ENCODE measurements around the gene PSIP1.
"Not testable (repeated sequence)": the region's sequence is repeated elsewhere in the genome, so short reads cannot be mapped to it uniquely, and the experiment has no call there.

The PSIP1 gene

DNA sequence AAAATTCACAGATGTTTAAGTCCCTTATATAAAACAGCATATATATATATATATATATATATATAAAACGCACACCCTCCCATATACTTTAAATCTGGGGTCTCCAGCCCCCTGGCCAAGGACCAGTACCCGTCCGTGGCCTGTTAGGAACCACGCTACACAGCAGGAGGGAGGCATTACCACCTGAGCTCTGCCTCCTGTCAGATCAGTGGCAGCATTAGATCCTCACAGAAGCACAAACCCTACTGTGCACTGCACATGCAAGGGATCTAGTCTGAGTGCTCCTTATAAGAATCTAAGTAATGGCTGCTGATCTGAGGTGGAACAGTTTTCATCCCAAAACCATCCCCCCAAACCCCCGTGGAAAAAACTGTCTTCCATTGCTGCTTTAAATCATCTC lies 9.0 kb downstream of the PSIP1 start:
- no peak for DNase-seq (ENCODE audit: low read depth)

DNA sequence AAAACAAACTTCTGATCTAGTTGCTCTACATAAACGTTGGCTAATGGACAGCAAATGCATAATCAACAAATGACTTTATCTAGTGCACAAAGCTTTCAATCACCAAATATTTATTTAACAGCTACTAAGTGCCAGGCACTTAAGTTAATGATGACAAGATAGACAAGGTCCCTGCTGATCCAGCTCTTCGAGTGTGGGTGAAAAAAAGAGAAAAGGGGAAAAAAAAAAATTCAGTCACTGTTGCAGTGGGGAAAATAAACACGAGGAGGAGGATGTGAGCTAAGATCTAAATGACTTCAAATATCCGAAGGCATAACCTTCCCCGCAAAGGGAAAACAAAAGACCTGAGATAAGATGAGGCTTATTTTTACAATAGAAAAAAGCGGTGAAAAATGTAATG lies 9.6 kb downstream of the PSIP1 start:
- DNase-seq (ENCODE audit: low read depth), result no peak

DNA sequence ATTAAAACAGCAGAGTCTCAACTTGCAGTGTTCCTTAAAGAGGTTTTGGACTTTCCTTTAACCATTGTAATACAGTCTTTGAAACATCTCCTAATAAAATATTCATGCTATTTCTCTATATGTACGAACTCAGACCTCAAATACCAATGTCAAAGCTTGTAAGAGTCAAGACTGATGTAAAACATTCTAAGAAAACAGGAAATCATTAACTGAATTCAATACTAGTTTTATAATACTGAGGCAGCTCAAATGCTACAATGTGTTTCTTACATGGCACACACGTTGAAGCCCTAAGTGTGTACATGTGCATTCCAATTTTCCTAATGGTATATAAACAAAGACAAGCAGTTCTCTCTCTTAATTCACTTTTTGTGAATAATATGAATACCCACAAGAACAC lies 11.6 kb downstream of the PSIP1 start:
- DNase-seq (ENCODE audit: low read depth), result no peak

DNA sequence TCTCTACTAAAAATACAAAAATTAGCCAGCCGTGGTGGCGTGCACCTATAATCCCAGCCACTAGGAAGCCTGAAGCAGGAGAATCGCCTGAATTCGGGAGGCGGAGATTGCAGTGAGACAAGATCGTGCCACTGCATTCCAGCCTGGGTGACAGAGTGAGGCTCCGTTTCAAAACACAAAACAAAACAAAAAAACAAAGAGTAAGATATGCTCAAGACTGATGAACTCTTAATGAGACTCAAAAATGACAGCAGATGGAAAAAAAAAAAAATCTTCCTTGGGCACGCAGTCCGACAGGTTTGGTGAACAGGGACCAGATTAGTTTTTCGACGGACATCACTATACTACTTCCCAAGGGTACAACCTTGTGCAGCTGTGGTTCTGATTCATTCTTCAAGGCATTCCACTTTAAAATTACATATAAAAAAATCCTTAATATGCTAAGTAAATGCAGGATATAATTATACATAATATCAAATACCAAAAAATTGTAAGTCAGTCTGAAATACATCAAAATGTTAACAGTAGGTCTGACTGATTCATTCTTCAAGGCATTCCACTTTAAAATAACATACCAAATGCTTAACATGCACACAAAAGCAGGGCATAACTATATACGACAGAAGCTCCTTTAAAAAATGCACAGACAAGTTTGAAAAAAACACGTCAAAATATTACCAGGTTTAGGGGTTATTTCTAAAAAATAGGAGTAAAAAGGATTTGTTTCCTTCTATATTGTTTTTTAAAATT lies 12.3 kb downstream of the PSIP1 start:
- DNase-seq (ENCODE audit: low read depth), result no peak

DNA sequence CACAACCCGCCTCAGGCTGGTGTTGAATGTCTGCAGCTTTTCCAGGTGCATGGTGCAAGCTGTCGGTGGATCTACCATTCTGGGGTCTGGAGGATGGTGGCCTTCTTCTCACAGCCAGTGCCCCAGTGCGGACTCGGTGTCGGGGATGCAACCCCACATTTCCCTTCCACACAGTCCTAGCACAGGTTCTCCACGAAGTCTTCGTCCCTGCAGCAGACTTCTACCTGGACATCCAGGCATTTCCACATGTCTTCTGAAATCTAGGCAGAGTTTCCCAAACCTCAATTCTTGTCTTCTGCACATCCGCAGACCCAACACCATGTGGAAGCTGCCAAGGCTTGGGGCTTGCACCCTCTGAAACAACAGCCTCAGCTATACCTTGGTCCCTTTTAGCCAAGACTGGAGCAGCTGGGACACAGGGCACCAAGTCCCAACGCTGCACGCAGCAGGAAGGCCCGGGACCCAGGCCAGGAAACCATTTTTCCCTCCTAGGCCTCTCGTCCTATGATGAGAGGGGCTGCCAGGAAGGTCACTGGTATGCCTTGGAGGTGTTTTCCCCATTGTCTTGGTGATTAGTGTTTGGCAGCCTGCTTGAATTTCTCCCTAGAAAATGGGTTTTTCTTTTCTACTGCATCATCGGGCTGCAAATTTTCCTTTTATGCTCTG lies 18.2 kb downstream of the PSIP1 start:
- no peak for DNase-seq (ENCODE audit: low read depth)

DNA sequence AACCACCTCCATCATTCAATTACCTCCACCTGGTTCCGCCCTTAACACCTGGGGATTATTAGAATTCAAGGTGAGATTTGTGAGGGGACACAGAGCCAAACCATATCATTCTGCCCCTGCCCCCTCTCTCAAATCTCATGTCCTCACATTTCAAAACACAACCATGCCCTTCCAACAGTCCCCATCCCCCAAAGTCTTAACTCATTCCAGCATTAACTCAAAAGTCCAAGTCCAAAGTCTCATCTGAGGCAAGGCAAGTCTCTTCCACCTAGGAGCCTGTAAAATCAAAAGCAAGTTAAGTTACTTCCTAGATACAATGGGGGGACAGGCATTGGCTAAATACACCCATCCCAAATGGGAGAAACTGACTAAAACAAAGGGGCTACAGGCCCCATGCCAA lies 18.8 kb downstream of the PSIP1 start:
- no peak for DNase-seq (ENCODE audit: low read depth)

DNA sequence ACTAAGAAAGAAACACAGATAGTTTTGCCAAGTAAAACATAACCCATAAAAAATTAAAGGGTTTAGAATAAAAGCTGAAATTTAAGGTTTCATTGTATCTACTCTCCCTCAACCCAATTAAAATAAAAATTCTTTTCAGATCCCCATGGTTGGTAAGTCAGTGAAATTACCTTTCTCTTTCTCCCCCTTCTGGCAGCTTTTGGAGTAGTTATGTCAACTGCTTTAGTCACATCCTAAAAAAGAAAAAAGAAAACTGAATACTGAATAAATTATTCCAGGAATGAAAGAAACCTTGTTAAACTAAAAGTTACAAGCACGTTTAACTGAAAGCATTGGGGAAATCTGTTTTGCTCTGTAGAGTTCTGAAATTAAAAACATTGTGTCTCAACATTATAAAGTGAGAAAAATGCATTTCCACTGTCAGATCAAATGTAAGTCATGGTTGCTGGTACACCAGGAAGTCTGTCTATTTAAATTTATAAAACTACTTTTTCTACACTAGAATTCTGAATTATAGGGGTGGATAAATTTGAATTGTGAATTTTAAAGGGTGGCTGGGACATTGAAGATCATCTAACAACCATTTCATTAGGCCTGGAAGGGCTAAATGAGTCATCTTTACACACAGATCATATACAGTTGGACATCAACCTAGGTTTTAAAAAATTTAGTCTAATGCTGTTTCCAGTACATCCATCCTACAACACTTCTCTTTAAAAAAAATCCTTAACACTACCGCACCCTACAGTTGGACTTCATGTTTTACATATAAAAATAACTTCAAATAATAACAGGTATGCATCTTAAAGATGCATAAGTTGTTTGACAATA lies 24.7 kb downstream of the PSIP1 start:
- DNase-seq (ENCODE audit: low read depth), result no peak

DNA sequence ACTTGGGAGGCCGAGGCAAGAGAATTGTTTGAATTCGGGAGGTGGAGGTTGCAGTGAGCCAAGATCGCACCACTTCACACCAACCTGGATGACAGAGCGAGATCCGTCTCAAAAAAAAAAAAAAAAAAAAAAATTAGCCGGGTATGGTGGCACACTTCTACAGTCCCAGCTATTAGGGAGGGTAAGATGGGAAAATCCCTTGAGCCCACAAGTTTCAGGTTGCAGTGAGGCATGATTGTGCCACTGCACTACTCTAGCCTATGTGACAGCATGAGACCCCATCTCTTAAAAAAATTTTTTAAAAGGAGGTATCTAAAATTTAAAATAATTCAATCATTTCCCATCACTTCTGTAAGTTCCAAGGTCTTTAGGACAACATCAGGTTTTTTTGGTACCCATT lies 26.0 kb downstream of the PSIP1 start:
- no peak for DNase-seq (ENCODE audit: low read depth)

DNA sequence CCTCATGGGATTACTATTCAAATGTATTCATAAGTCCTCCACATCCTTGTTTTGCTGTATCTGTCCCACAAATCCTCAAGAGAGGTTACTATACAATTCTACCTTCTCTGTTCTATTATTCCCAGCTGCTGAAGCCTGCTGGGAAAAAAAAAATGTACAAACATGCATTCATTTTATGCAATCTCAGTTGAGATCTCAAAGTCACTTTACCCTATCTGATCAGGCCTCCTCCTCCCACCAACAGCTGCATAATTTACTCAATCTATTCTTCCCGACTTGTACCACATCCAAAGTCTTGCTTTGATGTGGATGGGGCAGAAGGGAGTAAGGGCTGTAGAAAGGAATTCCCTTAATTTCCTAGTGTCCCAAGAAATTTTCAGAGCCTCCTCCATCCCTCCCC lies 28.6 kb downstream of the PSIP1 start:
- DNase-seq (ENCODE audit: low read depth), result no peak

DNA sequence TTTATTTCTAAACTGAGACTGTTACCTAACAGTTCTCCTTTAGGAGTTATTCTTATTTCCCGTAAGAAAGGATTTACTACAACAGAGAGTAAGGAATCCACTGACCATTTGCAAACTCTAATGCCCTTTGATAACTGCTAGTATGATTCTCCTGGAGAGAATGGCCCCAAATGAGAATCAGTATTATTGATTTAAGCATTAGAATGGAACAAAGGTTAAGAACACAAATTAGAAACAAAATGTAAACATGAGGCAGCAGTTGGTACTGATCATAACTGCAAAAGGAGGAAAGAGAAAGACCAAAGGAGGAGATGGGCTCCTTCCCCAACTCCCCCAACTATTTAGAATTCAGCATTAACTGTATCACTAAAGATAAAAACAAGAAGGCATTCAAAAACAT lies 30.7 kb downstream of the PSIP1 start:
- DNase-seq (ENCODE audit: low read depth), result no peak

DNA sequence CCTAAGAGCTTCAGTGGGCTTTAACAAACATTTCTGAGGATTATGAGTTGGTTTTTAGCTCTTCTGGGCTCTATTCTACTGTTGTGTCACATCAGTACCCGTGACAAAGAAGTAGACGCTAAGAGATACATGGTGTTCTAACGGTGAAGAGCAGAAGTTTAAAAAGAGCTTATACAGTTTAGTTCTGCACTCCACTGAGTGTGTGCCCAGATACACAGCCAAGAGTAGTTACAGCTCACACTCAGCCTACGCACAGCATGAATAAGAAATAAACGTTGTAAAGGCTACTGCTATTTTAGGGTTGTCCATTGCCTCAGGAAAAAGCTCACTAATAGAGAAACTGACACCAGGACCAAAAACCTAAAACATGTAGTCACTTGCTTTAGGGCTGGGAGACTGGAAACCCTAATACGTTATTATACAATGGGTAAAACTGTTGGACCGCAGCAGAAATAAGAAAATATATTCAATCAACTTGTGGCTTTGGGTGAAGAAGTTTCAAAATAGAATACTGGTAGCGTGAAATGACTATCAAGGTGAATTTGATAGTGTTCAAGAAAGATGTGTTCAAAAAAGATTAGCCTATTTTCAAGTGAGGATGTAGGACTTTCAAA lies 34.7 kb downstream of the PSIP1 start:
- DNase-seq (ENCODE audit: low read depth), result no peak

DNA sequence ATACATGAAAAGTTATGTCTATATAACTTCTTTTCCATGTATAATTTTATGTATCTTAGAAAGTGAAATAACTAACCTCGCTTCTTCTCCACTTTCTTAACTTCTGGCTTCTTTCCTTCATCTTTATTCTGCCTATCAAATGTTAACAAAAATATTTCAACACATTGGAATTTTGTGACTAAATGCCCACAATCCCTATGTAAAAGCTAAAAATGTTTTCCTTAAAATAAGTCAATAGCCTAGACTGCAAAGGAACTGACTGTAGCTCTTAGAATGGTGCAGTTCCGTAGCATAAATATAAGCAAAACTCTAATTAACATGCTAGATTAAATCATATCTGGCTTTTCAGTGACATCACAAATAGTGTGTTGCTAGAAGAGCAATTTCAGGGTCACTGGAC lies 40.9 kb downstream of the PSIP1 start:
- DNase-seq (ENCODE audit: low read depth), result no peak

DNA sequence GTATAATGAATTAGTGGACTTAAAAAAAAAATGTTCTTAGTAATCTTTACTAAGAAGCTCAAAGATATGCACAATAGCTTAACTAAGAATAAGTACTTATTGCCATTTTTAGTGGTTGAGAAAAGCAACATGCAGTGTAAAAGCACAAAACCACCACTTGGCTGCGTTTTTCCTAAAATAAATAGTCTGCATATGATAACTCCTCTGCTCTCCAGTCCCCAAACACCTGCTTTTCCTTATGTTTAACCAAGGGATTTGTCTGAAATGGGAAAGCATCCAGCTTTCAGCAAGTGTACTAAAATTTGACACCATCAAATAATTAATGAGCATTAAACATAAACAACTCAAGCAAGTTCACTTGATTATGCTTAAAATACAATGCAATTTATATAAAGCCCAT lies 41.4 kb downstream of the PSIP1 start:
- no peak for DNase-seq (ENCODE audit: low read depth)

DNA sequence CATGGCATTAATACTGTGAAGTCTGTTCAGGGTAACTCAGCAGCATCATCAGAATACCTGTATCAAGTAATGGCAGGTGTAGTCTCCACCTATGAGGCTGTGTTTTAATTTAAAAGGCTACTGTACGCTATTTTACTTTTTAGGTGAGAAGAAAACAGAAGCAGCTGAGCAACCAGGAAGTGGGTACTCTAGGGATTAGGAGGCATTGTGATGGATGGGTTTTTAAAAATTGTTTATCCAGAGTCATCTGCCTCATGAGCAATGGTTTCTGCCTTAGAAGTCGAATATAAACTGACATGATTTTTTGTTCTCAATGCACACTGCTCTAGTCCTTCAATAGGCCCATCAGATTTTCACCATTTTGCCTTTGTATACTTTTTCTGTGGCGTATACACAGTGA lies 42.6 kb downstream of the PSIP1 start:
- no peak for DNase-seq (ENCODE audit: low read depth)

DNA sequence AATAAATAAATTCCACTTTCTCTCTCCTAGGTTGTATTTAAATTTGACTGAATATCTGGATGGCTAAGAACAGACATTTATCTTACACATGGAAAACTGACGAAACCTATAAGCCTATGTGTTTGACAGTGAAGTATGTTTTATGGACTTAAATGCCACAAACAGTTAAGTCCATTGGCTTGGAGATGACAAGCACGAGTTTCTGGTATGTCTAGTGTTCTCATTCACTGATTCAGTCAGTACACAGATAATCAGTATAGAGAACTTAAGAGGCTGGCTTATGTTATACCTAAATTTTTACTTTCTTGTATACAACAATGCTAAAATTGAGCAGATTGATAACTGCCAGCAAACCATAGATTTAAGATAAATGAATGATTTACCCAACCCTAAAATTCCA lies 49.2 kb downstream of the PSIP1 start:
- DNase-seq (ENCODE audit: low read depth), result no peak

DNA sequence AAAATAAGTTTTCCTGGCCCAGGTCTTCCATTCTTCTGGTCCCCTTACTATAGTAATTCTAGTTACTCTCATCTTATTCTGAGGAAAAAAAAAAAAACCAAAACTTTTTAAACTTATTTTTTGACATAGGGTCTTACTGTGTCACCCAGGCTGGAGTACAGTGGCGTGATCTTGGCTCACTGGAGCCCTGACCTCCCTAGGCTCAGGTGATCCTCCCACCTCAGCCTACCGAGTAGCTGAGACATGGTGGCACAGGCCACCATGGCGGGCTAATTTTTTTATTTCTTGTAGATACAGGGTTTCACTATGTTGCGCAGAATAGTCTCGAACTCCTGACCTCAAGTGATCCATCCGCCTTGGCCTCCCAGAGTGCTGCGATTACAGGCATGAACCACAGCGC lies 49.7 kb downstream of the PSIP1 start:
- no peak for DNase-seq (ENCODE audit: low read depth)

DNA sequence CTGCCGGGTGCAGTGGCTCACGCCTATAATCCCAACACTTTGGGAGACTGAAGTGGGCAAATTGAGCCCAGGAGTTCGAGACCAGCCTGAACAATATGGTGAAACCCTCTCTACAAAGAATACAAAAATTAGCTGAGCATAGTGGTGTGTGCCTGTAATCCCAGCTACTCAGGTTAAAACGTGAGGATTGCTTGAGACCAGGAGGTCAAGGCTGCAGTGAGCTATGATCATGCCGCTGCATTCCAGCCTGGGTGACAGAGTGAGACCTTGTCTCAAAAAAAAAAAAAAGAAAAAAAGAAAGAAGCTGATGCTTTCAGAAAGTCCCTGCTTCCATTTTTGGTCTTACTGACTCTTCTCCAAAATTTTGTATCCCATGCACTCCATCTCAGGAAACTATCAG lies 56.8 kb downstream of the PSIP1 start:
- no peak for DNase-seq (ENCODE audit: low read depth)

DNA sequence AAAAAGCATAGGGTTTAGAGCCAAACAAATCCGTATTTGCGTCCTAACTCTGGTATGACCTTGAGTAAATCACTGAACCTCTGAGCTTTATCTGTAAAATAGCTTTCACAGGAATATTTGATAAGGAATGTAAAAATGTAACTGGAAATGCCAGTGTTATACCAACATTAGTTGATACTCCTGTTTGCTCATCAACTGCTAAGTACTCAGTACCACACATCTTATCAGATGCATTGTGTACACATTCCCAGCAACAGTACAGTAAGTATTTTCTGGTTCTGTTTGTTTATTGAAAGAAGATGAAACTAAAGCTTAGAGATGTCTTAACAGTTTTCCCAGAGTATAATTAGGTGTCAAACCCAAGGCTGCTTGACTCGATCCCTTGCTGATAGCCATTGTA lies 66.6 kb downstream of the PSIP1 start:
- no peak for DNase-seq (ENCODE audit: low read depth)

DNA sequence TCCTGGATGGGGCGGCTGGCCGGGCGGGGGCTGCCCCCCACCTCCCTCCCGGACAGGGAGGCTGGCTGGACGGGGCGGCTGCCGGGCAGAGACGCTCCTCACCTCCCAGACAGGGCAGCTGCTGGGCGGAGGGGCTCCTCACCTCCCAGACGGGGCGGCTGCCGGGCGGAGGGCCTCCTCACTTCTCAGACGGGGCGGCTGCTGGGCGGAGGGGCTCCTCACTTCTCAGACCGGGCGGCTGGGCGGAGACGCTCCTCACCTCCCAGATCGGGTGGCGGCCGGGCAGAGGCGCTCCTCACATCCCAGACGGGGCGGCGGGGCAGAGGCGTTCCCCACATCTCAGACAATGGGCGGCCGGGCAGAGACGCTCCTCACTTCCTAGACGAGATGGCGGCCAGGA lies 68.5 kb downstream of the PSIP1 start:
- not testable (repeated sequence) for DNase-seq (ENCODE audit: low read depth)

DNA sequence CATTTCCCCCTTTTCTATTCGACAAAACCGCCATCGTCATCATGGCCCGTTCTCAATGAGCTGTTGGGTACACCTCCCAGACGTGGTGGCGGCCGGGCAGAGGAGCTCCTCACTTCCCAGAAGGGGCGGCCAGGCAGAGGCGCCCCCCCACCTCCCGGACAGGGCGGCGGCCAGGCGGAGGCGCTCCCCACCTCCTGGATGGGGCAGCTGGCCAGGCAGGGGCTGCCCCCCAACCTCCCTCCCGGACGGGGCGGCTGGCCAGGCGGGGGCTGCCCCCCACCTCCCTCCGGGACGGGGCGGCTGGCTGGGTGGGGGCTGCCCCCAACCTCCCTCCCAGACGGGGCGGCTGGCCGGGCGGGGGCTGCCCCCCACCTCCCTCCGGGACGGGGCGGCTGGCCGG lies 68.9 kb downstream of the PSIP1 start:
- not testable (repeated sequence) for DNase-seq (ENCODE audit: low read depth)

DNA sequence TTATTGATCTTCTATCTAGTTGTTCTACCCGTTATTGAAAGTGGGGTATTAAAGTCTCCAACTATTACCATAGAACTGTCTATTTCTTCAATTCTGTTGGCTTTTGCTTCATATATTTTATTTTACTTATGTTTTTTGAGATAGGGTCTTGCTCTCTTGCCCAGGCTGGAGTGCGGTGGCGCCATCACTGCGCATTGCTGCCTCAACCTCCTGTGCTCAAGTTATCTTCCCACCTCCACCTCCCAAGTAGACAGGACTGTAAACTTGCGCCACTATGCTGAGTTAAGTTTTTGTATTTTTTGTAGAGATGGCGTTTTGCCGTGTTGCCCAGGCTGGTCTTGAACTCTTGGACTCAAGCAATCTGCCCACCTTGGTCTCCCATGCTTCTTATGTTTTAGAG lies 71.9 kb downstream of the PSIP1 start:
- no peak for DNase-seq (ENCODE audit: low read depth)

DNA sequence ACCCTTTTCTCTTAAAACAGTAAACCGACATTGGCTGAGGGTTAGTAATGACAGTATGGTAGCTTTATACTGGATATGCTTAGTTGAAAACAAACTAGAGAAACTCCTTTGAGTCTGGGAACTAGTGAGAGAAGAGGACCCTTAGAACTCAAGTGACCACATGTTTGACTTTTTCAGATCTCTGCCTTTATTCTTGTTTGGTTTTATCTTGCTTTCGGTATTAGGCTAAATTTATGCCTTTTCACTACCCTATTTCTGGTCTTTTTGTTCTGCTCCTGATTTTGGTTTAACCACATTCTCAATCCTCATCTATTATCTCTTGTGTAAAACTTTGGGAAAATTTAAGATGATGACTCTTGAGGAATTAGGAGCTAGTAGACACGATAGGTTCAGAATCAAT lies 77.1 kb downstream of the PSIP1 start:
- no peak for DNase-seq (ENCODE audit: low read depth)

DNA sequence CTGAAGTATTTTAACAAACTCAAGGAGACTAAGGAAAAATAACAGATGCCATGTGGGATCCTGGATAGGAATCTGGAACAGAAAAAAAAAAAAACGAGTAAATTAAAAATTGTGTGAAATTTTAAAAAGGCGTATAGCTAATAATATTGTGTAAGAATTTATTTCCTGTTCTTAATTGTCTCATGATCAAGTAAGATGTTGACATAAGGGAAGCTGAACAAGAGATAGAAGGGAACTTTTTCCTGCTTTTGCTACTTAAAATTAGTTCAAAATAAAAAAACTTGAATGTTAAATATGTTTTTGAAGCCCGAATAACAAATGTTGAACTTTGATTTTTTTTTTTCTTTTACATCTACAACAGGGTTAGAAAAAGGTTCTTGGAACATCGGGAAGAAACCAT lies 77.6 kb downstream of the PSIP1 start:
- DNase-seq (ENCODE audit: low read depth), result no peak
